Measurements from ENCODE around the gene PARVB. TPM values are rescaled to one million over a fixed set of nuclear protein-coding genes. Genes with fewer than 3 reads are reported as not detected.

Gene PARVB
- total and polyA plus RNA-seq, 9 donors: 12.3 to 62.9 (median 39.1) TPM

DNA sequence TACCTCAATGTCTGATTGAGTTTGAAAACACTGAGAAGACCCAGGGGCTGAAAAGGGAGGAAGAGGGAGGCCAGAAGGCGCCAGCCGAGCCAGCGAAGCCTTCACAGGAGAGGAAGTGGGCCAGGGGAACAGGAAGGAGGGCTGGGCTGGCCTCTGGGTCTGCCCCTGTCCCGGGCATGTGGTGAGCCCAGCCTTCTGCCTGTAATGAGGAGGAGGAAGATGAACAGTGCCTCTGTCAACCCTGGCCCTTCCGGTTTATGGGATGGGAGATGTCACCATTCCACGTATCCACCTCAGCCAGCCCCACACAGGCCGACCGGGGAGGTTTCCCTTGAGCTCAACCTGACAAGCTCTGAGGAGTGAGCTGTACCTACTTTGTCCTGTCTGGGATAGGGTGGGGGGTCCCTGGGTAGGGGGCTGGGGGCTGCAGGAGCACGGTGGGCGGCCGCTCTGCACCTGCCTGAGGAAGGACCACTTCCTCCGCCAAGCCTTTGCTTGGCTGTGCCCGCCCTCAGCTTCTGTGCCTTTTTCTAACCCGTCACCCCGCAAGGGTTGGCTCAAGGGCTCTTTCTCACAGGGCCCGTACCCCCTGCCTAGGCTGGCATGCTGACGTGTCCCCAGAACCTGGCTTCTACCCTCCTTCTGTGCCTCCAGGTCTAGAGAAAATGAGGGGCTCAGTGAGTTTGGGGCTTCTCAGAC lies 158.6 kb downstream of the PARVB start:
- H3K27ac ChIP-seq: no peak overlapping the region
- H3K4me3 ChIP-seq: no peak overlapping the region
- no peaks in the 10 kb centered on the region for H3K36me3 ChIP-seq
- no peak for DNase-seq
- WGBS, 3 donors: 80 to 83% (median 82%) methylated on average over 17 of the region's 17 CpGs
- no peaks in the 10 kb centered on the region for H3K9me3 ChIP-seq
- intact Hi-C loops (cut with DNase I): no loop called here
- TF ChIP-seq POLR2A (IDR thresholded peaks at IDR 0.05) (no peak), EP300 (IDR thresholded peaks at IDR 0.05) (no peak)
- TF ChIP-seq, protein P1, sequence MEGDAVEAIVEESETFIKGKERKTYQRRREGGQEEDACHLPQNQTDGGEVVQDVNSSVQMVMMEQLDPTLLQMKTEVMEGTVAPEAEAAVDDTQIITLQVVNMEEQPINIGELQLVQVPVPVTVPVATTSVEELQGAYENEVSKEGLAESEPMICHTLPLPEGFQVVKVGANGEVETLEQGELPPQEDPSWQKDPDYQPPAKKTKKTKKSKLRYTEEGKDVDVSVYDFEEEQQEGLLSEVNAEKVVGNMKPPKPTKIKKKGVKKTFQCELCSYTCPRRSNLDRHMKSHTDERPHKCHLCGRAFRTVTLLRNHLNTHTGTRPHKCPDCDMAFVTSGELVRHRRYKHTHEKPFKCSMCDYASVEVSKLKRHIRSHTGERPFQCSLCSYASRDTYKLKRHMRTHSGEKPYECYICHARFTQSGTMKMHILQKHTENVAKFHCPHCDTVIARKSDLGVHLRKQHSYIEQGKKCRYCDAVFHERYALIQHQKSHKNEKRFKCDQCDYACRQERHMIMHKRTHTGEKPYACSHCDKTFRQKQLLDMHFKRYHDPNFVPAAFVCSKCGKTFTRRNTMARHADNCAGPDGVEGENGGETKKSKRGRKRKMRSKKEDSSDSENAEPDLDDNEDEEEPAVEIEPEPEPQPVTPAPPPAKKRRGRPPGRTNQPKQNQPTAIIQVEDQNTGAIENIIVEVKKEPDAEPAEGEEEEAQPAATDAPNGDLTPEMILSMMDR (IDR thresholded peaks at IDR 0.05): no peak
- H3K27me3 ChIP-seq: no peaks in the 10 kb centered on the region
- no peaks in the 10 kb centered on the region for H3K4me1 ChIP-seq (ENCODE audit: insufficient read depth)

DNA sequence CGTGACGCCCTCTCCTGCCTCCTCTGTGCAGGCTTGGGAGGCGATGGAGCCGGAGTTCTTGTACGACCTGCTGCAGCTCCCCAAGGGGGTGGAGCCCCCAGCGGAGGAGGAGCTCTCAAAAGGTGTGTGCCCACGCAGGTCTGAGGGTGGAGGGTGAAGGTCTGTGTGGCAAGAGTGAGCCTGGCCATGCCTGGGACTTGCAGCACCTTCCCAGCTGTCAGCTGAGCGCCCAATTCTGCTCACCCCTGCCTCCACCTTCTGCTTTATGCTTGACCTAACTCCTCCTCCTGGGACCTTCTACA lies 159.1 kb downstream of the PARVB start:
- no peak overlapping the region for H3K4me3 ChIP-seq
- H3K27ac ChIP-seq: no peak overlapping the region
- WGBS, 3 donors: 72 to 85% (median 76%) methylated on average over 8 of the region's 8 CpGs

DNA sequence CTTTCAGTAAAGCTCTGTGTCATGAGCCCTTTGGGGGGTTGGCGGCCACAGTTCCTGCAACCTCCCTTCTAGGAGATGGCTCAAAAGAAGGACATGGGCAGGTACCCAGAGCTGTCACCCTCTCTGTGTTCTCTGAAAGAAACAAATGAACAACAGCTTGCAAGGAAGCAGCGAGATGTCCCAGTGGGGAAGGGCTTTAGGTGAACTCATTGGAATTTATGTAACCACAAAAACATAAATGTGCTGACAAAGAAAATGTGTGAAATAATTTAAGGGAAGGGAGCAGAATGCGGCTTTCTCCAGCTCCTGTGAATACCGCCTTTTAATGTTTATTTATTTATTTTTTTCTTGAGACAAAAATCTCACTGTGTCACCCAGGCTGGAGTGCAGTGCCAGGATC lies 159.9 kb downstream of the PARVB start:
- Histone ChIP-seq H3K27me3 (no peaks in the 10 kb centered on the region), H3K4me3 (no peak overlapping the region), H3K9me3 (no peaks in the 10 kb centered on the region), H3K27ac (no peak overlapping the region), H3K36me3 (no peaks in the 10 kb centered on the region), H3K4me1 (ENCODE audit: insufficient read depth) (no peaks in the 10 kb centered on the region)
- intact Hi-C loops (cut with DNase I): no loop called here
- no peak for DNase-seq
- WGBS, 3 donors: 50 to 57% (median 52%) methylated on average over 4 of the region's 4 CpGs
- TF ChIP-seq, protein P1 (IDR thresholded peaks at IDR 0.05): no peak
- TF ChIP-seq POLR2A (IDR thresholded peaks at IDR 0.05) (no peak), EP300 (IDR thresholded peaks at IDR 0.05) (no peak)

More for the DNA sequence above, 159.1 kb downstream of the PARVB start:
- Histone ChIP-seq H3K36me3 (no peaks in the 10 kb centered on the region), H3K27me3 (no peaks in the 10 kb centered on the region), H3K9me3 (no peaks in the 10 kb centered on the region), H3K4me1 (ENCODE audit: insufficient read depth) (no peaks in the 10 kb centered on the region)
- no peak for TF ChIP-seq EP300 (IDR thresholded peaks at IDR 0.05)
- TF ChIP-seq, protein P1 (IDR thresholded peaks at IDR 0.05): no peak
- TF ChIP-seq POLR2A (IDR thresholded peaks at IDR 0.05): no peak
- no peak for DNase-seq
- intact Hi-C loops (cut with DNase I): no loop called here

DNA sequence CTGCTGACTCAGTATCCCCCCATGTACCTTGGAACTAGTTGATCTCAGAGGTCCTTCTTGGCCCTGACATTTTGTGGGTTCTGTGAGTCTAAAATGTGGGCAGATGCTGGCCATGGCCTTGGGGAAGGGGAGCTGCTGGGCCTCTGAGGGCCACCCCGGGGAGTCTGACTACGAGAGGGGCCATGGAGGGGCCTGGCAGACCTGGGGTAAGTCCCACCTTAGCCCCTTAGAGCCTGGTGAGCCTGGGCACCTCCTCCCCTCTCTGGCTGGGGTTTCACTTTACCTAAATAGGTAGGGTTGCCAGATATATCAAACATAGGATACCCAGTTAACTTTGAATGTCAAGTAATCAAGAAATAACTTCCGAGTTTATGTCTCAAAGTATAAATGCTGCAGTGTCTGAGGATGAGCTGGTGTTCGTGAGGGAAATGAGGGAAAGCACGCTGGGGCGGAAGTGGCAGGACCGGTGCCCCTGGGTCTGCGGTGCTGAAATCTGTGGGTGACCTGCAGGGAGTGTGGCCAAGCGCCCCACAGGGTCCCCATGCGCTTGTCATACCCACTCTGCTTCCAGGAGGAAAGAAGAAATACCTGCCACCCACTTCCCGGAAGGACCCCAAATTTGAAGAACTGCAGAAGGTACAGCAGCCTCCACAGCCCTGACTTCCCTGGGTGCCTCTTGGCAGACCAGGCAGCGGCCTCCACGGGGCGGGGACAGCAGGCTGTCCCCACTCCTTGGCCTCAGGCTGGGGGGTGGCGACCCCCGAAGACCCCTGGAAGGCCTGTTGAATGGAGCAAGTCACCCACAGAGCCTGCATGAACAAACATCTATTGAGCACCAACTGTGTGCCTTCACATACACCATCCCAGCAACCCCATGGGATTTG lies 161.4 kb downstream of the PARVB start:
- DNase-seq: no peak
- H3K36me3 ChIP-seq: no peaks in the 10 kb centered on the region
- intact Hi-C loops (cut with DNase I): no loop called here
- H3K27ac ChIP-seq: no peak overlapping the region
- no peaks in the 10 kb centered on the region for H3K4me1 ChIP-seq (ENCODE audit: insufficient read depth)
- H3K27me3 ChIP-seq: no peaks in the 10 kb centered on the region
- 90 to 94% (median 93%) methylated on average over 16 of the region's 16 CpGs for WGBS, 3 donors
- no peak for TF ChIP-seq EP300 (IDR thresholded peaks at IDR 0.05)
- TF ChIP-seq POLR2A (IDR thresholded peaks at IDR 0.05): no peak
- TF ChIP-seq, protein P1 (IDR thresholded peaks at IDR 0.05): no peak
- H3K9me3 ChIP-seq: no peaks in the 10 kb centered on the region
- no peak overlapping the region for H3K4me3 ChIP-seq
